ENCODE data around the gene B9D2. TPM values are rescaled to one million over a fixed set of nuclear protein-coding genes. Genes with fewer than 3 reads are reported as not detected.

The B9D2 gene
- total RNA-seq, 1 donor from 2014 or later: 5.9 TPM

- Histone ChIP-seq H4K20me1 (ENCODE audit: insufficient read depth, low read length) (no peaks in the 10 kb centered on the region), H3K4me1 (ENCODE audit: insufficient read depth, low read length) (peaks cover 20% of the 10 kb centered on the region), H3K4me3 (ENCODE audit: insufficient read depth, low read depth, low read length) (peak overlapping the region; percentile 64), H3K9me3 (ENCODE audit: insufficient read depth, low read depth, low read length) (no peaks in the 10 kb centered on the region), H3K9ac (ENCODE audit: low read length) (peak overlapping the region; percentile 74), H3K27me3 (ENCODE audit: insufficient read depth, low read length) (no peaks in the 10 kb centered on the region), H3K4me2 (ENCODE audit: low read length) (peak overlapping the region; percentile 84), H2AFZ (ENCODE audit: low read depth, low read length) (peak overlapping the region; percentile 94), H3K27ac (ENCODE audit: low read depth, low read length) (no peak overlapping the region), H3K36me3 (ENCODE audit: insufficient read depth, low read length) (no peaks in the 10 kb centered on the region), H3K79me2 (ENCODE audit: insufficient read depth, low read length) (no peaks in the 10 kb centered on the region)
- Mint-ChIP-seq H3K4me3 (ENCODE audit: unreplicated experiment) (peak overlapping the region; percentile 80), H3K27me3 (ENCODE audit: low read depth, unreplicated experiment) (no peaks in the 10 kb centered on the region), H3K9me3 (ENCODE audit: unreplicated experiment) (no peaks in the 10 kb centered on the region), H3K27ac (ENCODE audit: unreplicated experiment) (peak overlapping the region; percentile 44), H3K4me1 (ENCODE audit: low read depth, unreplicated experiment) (peaks cover 8% of the 10 kb centered on the region), H3K36me3 (ENCODE audit: low read depth, unreplicated experiment) (peaks cover 5% of the 10 kb centered on the region)
- DNase-seq (ENCODE audit: low read depth) (no peak), FAIRE-seq (no peak)
- TF ChIP-seq EZH2 (IDR thresholded peaks at IDR 0.05; ENCODE audit: insufficient read depth, low read length) (no peak), CTCF (IDR thresholded peaks at IDR 0.05; ENCODE audit: insufficient read depth, low read depth, low read length) (no peak)
Measured at GRCh38 chr19:41376998-41377365, 13.0 kb upstream of the B9D2 start.

- H3K4me3 ChIP-seq (ENCODE audit: insufficient read depth, low read depth, low read length): peak within 1 kb of the TSS; percentile 64
- DNase-seq (ENCODE audit: low read depth) (no peak), FAIRE-seq (no peak)
- H3K27me3 ChIP-seq (ENCODE audit: insufficient read depth, low read length): no peaks in the 10 kb centered on the region
- H3K36me3 ChIP-seq (ENCODE audit: insufficient read depth, low read length): no peaks in the 10 kb centered on the region
- TF ChIP-seq CTCF (IDR thresholded peaks at IDR 0.05; ENCODE audit: insufficient read depth, low read depth, low read length): no peak
- Mint-ChIP-seq H3K9me3 (ENCODE audit: unreplicated experiment) (no peaks in the 10 kb centered on the region), H3K4me3 (ENCODE audit: unreplicated experiment) (peak within 1 kb of the TSS; percentile 80), H3K27ac (ENCODE audit: unreplicated experiment) (peak within 1 kb of the TSS; percentile 44), H3K4me1 (ENCODE audit: low read depth, unreplicated experiment) (peaks cover 8% of the 10 kb centered on the region), H3K27me3 (ENCODE audit: low read depth, unreplicated experiment) (no peaks in the 10 kb centered on the region), H3K36me3 (ENCODE audit: low read depth, unreplicated experiment) (peaks cover 5% of the 10 kb centered on the region)
- no peaks in the 10 kb centered on the region for H3K79me2 ChIP-seq (ENCODE audit: insufficient read depth, low read length)
- no peaks in the 10 kb centered on the region for H3K9me3 ChIP-seq (ENCODE audit: insufficient read depth, low read depth, low read length)
- H2AFZ ChIP-seq (ENCODE audit: low read depth, low read length): peak within 1 kb of the TSS; percentile 94
- no peak within 1 kb of the TSS for H3K27ac ChIP-seq (ENCODE audit: low read depth, low read length)
- peak within 1 kb of the TSS; percentile 74 for H3K9ac ChIP-seq (ENCODE audit: low read length)
- H3K4me2 ChIP-seq (ENCODE audit: low read length): peak within 1 kb of the TSS; percentile 84
- peaks cover 20% of the 10 kb centered on the region for H3K4me1 ChIP-seq (ENCODE audit: insufficient read depth, low read length)
- H4K20me1 ChIP-seq (ENCODE audit: insufficient read depth, low read length): no peaks in the 10 kb centered on the region
Measured at GRCh38 chr19:41376241-41376997, 12.5 kb upstream of the B9D2 start, which contains the start of gene TMEM91. Gene TMEM91, plus strand, starts transcription at chr19:41376533. Its CDS starts 1,777 bp downstream, at chr19:41378310.

GRCh38 chr19:41373993-41374392, 10.0 kb upstream of the B9D2 start:
- TF ChIP-seq CTCF (IDR thresholded peaks at IDR 0.05; ENCODE audit: insufficient read depth, low read depth, low read length) (no peak), EZH2 (IDR thresholded peaks at IDR 0.05; ENCODE audit: insufficient read depth, low read length) (no peak)
- Histone ChIP-seq H2AFZ (ENCODE audit: low read depth, low read length) (no peak overlapping the region), H3K36me3 (ENCODE audit: insufficient read depth, low read length) (no peaks in the 10 kb centered on the region), H3K4me3 (ENCODE audit: insufficient read depth, low read depth, low read length) (no peak overlapping the region), H4K20me1 (ENCODE audit: insufficient read depth, low read length) (no peaks in the 10 kb centered on the region), H3K27ac (ENCODE audit: low read depth, low read length) (no peak overlapping the region), H3K4me1 (ENCODE audit: insufficient read depth, low read length) (peaks cover 20% of the 10 kb centered on the region), H3K9me3 (ENCODE audit: insufficient read depth, low read depth, low read length) (no peaks in the 10 kb centered on the region), H3K9ac (ENCODE audit: low read length) (no peak overlapping the region), H3K27me3 (ENCODE audit: insufficient read depth, low read length) (no peaks in the 10 kb centered on the region), H3K79me2 (ENCODE audit: insufficient read depth, low read length) (peaks cover 6% of the 10 kb centered on the region), H3K4me2 (ENCODE audit: low read length) (no peak overlapping the region)
- H3K27me3 Mint-ChIP-seq (ENCODE audit: low read depth, unreplicated experiment): no peaks in the 10 kb centered on the region
- no peak overlapping the region for H3K4me3 Mint-ChIP-seq (ENCODE audit: unreplicated experiment)
- DNase-seq (ENCODE audit: low read depth) (peak; percentile 82), FAIRE-seq (no peak)
- H3K9me3 Mint-ChIP-seq (ENCODE audit: unreplicated experiment): no peaks in the 10 kb centered on the region
- H3K36me3 Mint-ChIP-seq (ENCODE audit: low read depth, unreplicated experiment): peaks cover 5% of the 10 kb centered on the region
- peaks cover 8% of the 10 kb centered on the region for H3K4me1 Mint-ChIP-seq (ENCODE audit: low read depth, unreplicated experiment)
- no peak overlapping the region for H3K27ac Mint-ChIP-seq (ENCODE audit: unreplicated experiment)
